HEK293 (cell line): Measurements from ENCODE around the gene CHD1.

Source experiments
- CTCF ChIA-PET: fragments of 350-600 bp; formaldehyde crosslinking; extraction: SDS; loops from one replicate; lab custom pipeline; 2021; ENCODE audit warnings: antibody characterized with exemption; lab: Yijun Ruan, JAX
- POLR2A ChIA-PET: fragments of 300-600 bp; formaldehyde crosslinking; extraction: SDS; loops from one replicate; lab custom pipeline; 2020; ENCODE audit warnings: antibody characterized with exemption, inconsistent platforms; lab: Yijun Ruan, JAX
- H3K27ac ChIP-seq: fragments of 200-500 bp; sonication (Bioruptor generic); 2 replicates; pipeline ENCODE4 v1.5.1; 2014; ENCODE audit warnings: low read depth, low read length, control low read depth, inconsistent platforms; ENCODE audit errors: extremely low read depth
- H3K36me3 ChIP-seq, 2 experiments: fragments of 200-500 bp in 1 of 2; sonication (Bioruptor generic) in 1 of 2; 1 replicate in 1 of 2; 2 replicates in 1 of 2; pipeline ENCODE4 v1.5.1; 2014 to 2017; ENCODE audit warnings: inconsistent platforms in 2 of 2, low read length in 2 of 2; ENCODE audit not compliant: control insufficient read depth in 2 of 2, insufficient read depth in 1 of 2
- H3K4me1 ChIP-seq: fragments of 200-500 bp; sonication (Bioruptor generic); 2 replicates; pipeline ENCODE4 v1.5.1; 2014; ENCODE audit warnings: mild to moderate bottlenecking, low read length, inconsistent platforms; ENCODE audit not compliant: control insufficient read depth, insufficient read depth
- H3K4me3 ChIP-seq: 2 replicates; pipeline ENCODE4 v1.5.1; 2011; ENCODE audit warnings: low read depth, mild to moderate bottlenecking, control low read depth, low read length, moderate library complexity
- H3K9me3 ChIP-seq: fragments of 200-500 bp; sonication (Bioruptor generic); 2 replicates; pipeline ENCODE4 v1.5.1; 2014; ENCODE audit warnings: low read depth, low read length, inconsistent platforms; ENCODE audit not compliant: control insufficient read depth, insufficient read depth
- FEZF1 ChIP-seq: fragments of 450-650 bp; formaldehyde crosslinking; IDR thresholded peaks from 2 replicates; pipeline ENCODE4 v1.5.1; 2016; ENCODE audit warnings: missing biosample characterization, missing genetic modification characterization
- KLF7 ChIP-seq: fragments of 450-650 bp; formaldehyde crosslinking; IDR thresholded peaks from 2 replicates; pipeline ENCODE4 v1.5.1; 2016; ENCODE audit warnings: missing biosample characterization, missing genetic modification characterization, borderline replicate concordance
- OSR2 ChIP-seq: fragments of 450-650 bp; formaldehyde crosslinking; IDR thresholded peaks from 2 replicates; pipeline ENCODE4 v1.5.1; 2016; ENCODE audit warnings: missing biosample characterization, missing genetic modification characterization
- PRDM4 ChIP-seq: fragments of 450-650 bp; formaldehyde crosslinking; IDR thresholded peaks from 2 replicates; pipeline ENCODE4 v1.5.1; 2017; ENCODE audit warnings: missing biosample characterization, missing genetic modification characterization
- REPIN1 ChIP-seq: fragments of 450-650 bp; formaldehyde crosslinking; IDR thresholded peaks from 2 replicates; pipeline ENCODE4 v1.5.1; 2017; ENCODE audit warnings: missing biosample characterization, missing genetic modification characterization, low read depth
- SP3 ChIP-seq: fragments of 450-650 bp; formaldehyde crosslinking; IDR thresholded peaks from 2 replicates; pipeline ENCODE4 v1.5.1; 2016; ENCODE audit warnings: missing biosample characterization, missing genetic modification characterization
- ZBTB48 ChIP-seq: fragments of 450-650 bp; formaldehyde crosslinking; IDR thresholded peaks from 2 replicates; pipeline ENCODE4 v1.5.1; 2016; ENCODE audit warnings: missing biosample characterization, missing genetic modification characterization
- ZBTB8A ChIP-seq: fragments of 450-650 bp; formaldehyde crosslinking; IDR thresholded peaks from 2 replicates; pipeline ENCODE4 v1.5.1; 2016; ENCODE audit warnings: missing biosample characterization, missing genetic modification characterization
- ZNF148 ChIP-seq: fragments of 450-650 bp; formaldehyde crosslinking; IDR thresholded peaks from 2 replicates; pipeline ENCODE4 v1.5.0; 2017; ENCODE audit warnings: missing biosample characterization, missing genetic modification characterization, borderline replicate concordance
- ZNF155 ChIP-seq: fragments of 450-650 bp; formaldehyde crosslinking; IDR thresholded peaks from 2 replicates; pipeline ENCODE4 v1.5.1; 2016; ENCODE audit warnings: missing biosample characterization, missing genetic modification characterization
- ZNF202 ChIP-seq: fragments of 450-650 bp; formaldehyde crosslinking; IDR thresholded peaks from 2 replicates; pipeline ENCODE4 v1.5.1; 2016; ENCODE audit warnings: missing biosample characterization, missing genetic modification characterization, borderline replicate concordance
- ZNF26 ChIP-seq: fragments of 450-650 bp; formaldehyde crosslinking; IDR thresholded peaks from 2 replicates; pipeline ENCODE4 v1.5.1; 2016; ENCODE audit warnings: missing biosample characterization, missing genetic modification characterization
- ZNF37A ChIP-seq: fragments of 450-650 bp; IDR thresholded peaks from 2 replicates; pipeline ENCODE4 v1.5.1; 2018; ENCODE audit warnings: missing biosample characterization, missing genetic modification characterization
- ZNF423 ChIP-seq: fragments of 450-650 bp; formaldehyde crosslinking; IDR thresholded peaks from 2 replicates; pipeline ENCODE4 v1.5.1; 2016; ENCODE audit warnings: missing biosample characterization, missing genetic modification characterization
- ZNF510 ChIP-seq: fragments of 450-650 bp; formaldehyde crosslinking; IDR thresholded peaks from 2 replicates; pipeline ENCODE4 v1.5.1; 2018; ENCODE audit warnings: mild to moderate bottlenecking, missing genetic modification characterization, missing biosample characterization; ENCODE audit not compliant: insufficient replicate concordance
- ZNF513 ChIP-seq: fragments of 450-650 bp; IDR thresholded peaks from 2 replicates; pipeline ENCODE4 v1.5.1; 2018; ENCODE audit warnings: missing biosample characterization, missing genetic modification characterization
- ZNF530 ChIP-seq: fragments of 450-650 bp; formaldehyde crosslinking; IDR thresholded peaks from 2 replicates; pipeline ENCODE4 v1.5.1; 2016; ENCODE audit warnings: low read depth, missing biosample characterization, missing genetic modification characterization
- ZNF558 ChIP-seq: fragments of 450-650 bp; formaldehyde crosslinking; IDR thresholded peaks from 2 replicates; pipeline ENCODE4 v1.5.1; 2016; ENCODE audit warnings: missing biosample characterization, missing genetic modification characterization
- ZNF660 ChIP-seq: fragments of 450-650 bp; IDR thresholded peaks from 2 replicates; pipeline ENCODE4 v1.5.1; 2018; ENCODE audit warnings: missing biosample characterization, mild to moderate bottlenecking, missing genetic modification characterization
- ZNF670 ChIP-seq: fragments of 450-650 bp; formaldehyde crosslinking; IDR thresholded peaks from 2 replicates; pipeline ENCODE4 v1.5.1; 2016; ENCODE audit warnings: missing biosample characterization, missing genetic modification characterization, low read depth
- ZNF776 ChIP-seq: fragments of 450-650 bp; formaldehyde crosslinking; IDR thresholded peaks from 2 replicates; pipeline ENCODE4 v1.5.0; 2017; ENCODE audit warnings: missing biosample characterization, missing genetic modification characterization, borderline replicate concordance
- ZNF837 ChIP-seq: fragments of 450-650 bp; formaldehyde crosslinking; IDR thresholded peaks from 2 replicates; pipeline ENCODE4 v1.5.1; 2016; ENCODE audit warnings: missing biosample characterization, missing genetic modification characterization
- ZSCAN30 ChIP-seq: fragments of 450-650 bp; IDR thresholded peaks from 2 replicates; pipeline ENCODE4 v1.5.1; 2018; ENCODE audit warnings: missing biosample characterization, mild to moderate bottlenecking, missing genetic modification characterization, moderate library complexity
- TF ChIP-seq, protein P1 (sequence below): fragments of 450-650 bp; formaldehyde crosslinking; IDR thresholded peaks from 2 replicates; pipeline ENCODE4 v1.5.1; 2016; ENCODE audit warnings: missing biosample characterization, missing genetic modification characterization
- TF ChIP-seq, protein P2 (sequence below): fragments of 450-650 bp; formaldehyde crosslinking; IDR thresholded peaks from 2 replicates; pipeline ENCODE4 v1.5.1; 2017; ENCODE audit warnings: missing biosample characterization, mild to moderate bottlenecking, missing genetic modification characterization, moderate library complexity
- TF ChIP-seq, protein P3 (sequence below): fragments of 450-650 bp; formaldehyde crosslinking; IDR thresholded peaks from 2 replicates; pipeline ENCODE4 v1.5.1; 2016; ENCODE audit warnings: missing biosample characterization, missing genetic modification characterization

Gene CHD1

DNA sequence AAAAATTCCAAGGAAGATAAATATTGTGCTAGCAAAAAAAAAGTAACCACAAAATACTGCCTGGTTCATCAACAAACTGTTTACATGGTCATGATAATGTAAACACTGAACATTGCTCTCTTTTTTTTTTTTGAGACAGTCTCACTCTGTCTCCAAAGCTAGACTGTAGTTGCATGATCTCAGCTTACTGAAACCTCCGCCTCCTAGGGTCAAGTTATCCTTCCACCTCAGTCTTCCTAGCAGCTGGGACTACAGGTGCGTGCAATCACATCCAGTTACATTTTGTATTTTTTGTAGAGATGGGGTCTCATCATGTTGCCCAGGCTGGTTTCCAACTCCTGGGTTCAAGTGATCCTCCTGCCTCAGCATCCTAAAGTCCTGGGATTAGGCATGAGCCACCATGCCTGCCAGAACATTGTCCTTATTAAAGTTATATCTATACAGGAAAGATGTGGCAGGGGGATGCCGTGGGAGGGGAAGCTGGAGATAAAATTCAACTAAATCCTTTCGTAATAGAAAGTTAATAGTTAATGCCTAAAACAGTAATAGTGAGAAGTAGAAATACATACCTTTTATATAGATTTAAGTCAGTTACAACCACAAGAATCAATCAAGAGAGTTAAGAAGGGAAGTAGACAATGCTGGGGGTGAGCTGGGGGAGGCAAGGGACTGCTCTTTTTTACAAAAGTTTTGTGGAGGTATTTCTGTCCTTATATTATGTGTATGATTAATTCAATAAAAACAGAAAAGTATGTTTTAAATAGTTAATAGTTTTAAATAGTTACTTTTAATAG, 103.0 kb downstream of the CHD1 start (continued):
- no peak for TF ChIP-seq ZNF423 (tag by site-specific recombination)
- no peak for TF ChIP-seq ZNF510
- TF ChIP-seq, protein P1, sequence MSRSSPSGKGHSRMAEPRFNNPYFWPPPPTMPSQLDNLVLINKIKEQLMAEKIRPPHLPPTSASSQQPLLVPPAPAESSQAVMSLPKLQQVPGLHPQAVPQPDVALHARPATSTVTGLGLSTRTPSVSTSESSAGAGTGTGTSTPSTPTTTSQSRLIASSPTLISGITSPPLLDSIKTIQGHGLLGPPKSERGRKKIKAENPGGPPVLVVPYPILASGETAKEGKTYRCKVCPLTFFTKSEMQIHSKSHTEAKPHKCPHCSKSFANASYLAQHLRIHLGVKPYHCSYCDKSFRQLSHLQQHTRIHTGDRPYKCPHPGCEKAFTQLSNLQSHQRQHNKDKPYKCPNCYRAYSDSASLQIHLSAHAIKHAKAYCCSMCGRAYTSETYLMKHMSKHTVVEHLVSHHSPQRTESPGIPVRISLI (tag by site-specific recombination) = no peak
- no peak for TF ChIP-seq ZNF202
- no peak for TF ChIP-seq ZNF26 (tag by site-specific recombination)
- TF ChIP-seq ZNF558 (tag by site-specific recombination) = no peak
- no peak for TF ChIP-seq PRDM4
- TF ChIP-seq ZNF670 = no peak
- no peak for TF ChIP-seq ZSCAN30 (tag by site-specific recombination)
- no peak for TF ChIP-seq REPIN1 (tag by site-specific recombination)
- no peak for TF ChIP-seq ZNF530 (tag by site-specific recombination)

- Histone ChIP-seq H3K4me3 (no peak overlapping the region), H3K36me3 (no peaks in the 10 kb centered on the region), H3K9me3 (no peaks in the 10 kb centered on the region), H3K4me1 (peaks cover 3% of the 10 kb centered on the region; the same call in 1 of the 2 replicates), H3K27ac (no peak overlapping the region)
- ChIA-PET CTCF (no interaction called here), POLR2A (no interaction called here)
- TF ChIP-seq ZBTB8A (tag by site-specific recombination) (no peak), ZNF660 (peak; percentile 46), ZNF837 (tag by site-specific recombination) (no peak), ZNF513 (tag by site-specific recombination) (no peak), FEZF1 (tag by site-specific recombination) (peak; percentile 80), ZBTB48 (tag by site-specific recombination) (no peak), ZNF148 (no peak), ZNF776 (tag by site-specific recombination) (no peak), ZNF37A (tag by site-specific recombination) (no peak), SP3 (tag by site-specific recombination) (no peak), OSR2 (tag by site-specific recombination) (no peak), KLF7 (tag by site-specific recombination) (no peak), ZNF155 (tag by site-specific recombination) (no peak)
- TF ChIP-seq, protein P2, sequence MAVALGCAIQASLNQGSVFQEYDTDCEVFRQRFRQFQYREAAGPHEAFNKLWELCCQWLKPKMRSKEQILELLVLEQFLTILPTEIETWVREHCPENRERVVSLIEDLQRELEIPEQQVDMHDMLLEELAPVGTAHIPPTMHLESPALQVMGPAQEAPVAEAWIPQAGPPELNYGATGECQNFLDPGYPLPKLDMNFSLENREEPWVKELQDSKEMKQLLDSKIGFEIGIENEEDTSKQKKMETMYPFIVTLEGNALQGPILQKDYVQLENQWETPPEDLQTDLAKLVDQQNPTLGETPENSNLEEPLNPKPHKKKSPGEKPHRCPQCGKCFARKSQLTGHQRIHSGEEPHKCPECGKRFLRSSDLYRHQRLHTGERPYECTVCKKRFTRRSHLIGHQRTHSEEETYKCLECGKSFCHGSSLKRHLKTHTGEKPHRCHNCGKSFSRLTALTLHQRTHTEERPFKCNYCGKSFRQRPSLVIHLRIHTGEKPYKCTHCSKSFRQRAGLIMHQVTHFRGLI (tag by site-specific recombination) = no peak
- TF ChIP-seq, protein P3, sequence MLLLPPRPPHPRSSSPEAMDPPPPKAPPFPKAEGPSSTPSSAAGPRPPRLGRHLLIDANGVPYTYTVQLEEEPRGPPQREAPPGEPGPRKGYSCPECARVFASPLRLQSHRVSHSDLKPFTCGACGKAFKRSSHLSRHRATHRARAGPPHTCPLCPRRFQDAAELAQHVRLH (tag by site-specific recombination) = peak; percentile 66; the same call in 1 of the 2 replicates
Measured at GRCh38 chr5:98816582-98817222, 112.1 kb downstream of the CHD1 start.
